Activated CD4-positive, alpha-beta memory T cell treated with anti-CD3 and anti-CD28 coated beads, Interleukin-2, amount 10 ng/mL, durations not matched to agents 7 days and 5 days (primary cell): ENCODE measurements around the gene IL10. TPM values are rescaled to one million over a fixed set of nuclear protein-coding genes. Genes with fewer than 3 reads are reported as not detected.
"Not testable (repeated sequence)": the region's sequence is repeated elsewhere in the genome, so short reads cannot be mapped to it uniquely, and the experiment has no call there.

Source experiments
- CTCF ChIA-PET: fragments of 350-600 bp; sonication (Branson Sonifier 250); formaldehyde crosslinking; loops from one replicate; lab custom pipeline; 2021; ENCODE audit warnings: antibody characterized with exemption, inconsistent platforms; lab: Charles Lee
- POLR2A ChIA-PET: fragments of 350-600 bp; sonication (Branson Sonifier 250); formaldehyde crosslinking; loops from one replicate; lab custom pipeline; 2021; ENCODE audit warnings: antibody characterized with exemption; lab: Charles Lee
- DNase-seq: peaks from one replicate; pipeline ENCODE4 v3.0.0-alpha.2; 2020
- H3K27ac Mint-ChIP-seq: one replicate; pipeline ENCODE4 v1.8.0; 2021; ENCODE audit warnings: mild to moderate bottlenecking, mixed read lengths
- H3K27me3 Mint-ChIP-seq: one replicate; pipeline ENCODE4 v1.8.0; 2021; ENCODE audit warnings: mixed read lengths
- H3K36me3 Mint-ChIP-seq: one replicate; pipeline ENCODE4 v1.8.0; 2021; ENCODE audit warnings: low read depth, mixed read lengths
- H3K4me1 Mint-ChIP-seq: one replicate; pipeline ENCODE4 v1.8.0; 2021; ENCODE audit warnings: mixed read lengths
- H3K4me3 Mint-ChIP-seq: one replicate; pipeline ENCODE4 v1.8.0; 2021; ENCODE audit warnings: mild to moderate bottlenecking, mixed read lengths
- H3K9me3 Mint-ChIP-seq: one replicate; pipeline ENCODE4 v1.8.0; 2021; ENCODE audit warnings: mixed read lengths
- total RNA-seq, 2 experiments: library from RNA; stranded (reverse); gene quantifications; one replicate each; pipeline ENCODE4 v1.2.3, GENCODE V29; 2021

IL10 gene
- total RNA-seq, 2 experiments from 2014 or later = 0.73 to 1.9 TPM

DNA sequence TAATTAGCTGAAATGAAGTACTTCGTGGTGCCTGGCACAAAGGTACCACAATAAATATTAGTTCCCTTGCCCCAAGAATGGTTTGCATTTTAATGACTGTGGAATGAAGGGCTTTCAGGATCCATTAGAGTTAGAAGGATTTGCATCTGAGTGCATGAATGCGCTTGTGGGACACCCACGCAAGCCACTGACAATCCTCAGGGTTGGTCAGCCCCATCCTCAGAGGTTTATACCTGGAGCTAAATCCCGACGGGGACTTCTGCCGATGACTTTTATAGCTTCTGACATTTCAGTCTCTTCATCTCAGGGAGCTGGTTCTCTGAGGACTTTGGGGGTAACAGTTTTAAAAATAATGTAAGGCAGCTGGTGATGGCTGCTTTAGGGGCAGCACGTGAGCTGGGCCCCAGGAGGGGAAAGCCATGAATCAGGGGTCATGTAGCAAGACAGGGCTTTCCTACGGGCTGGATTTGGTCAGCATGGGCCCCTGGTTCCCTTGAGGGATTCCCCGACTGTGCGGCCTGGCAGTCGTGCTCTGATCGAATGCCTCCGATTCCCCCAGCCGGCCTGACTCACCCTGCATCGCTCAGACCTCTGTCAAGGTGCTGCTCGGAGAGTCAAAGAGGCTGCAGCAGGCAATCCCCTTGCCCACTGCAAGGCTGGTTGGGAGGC lies 20.8 kb upstream of the IL10 start:
- Mint-ChIP-seq H3K27ac (no peak overlapping the region), H3K4me3 (no peak overlapping the region), H3K36me3 (peaks cover 3% of the 10 kb centered on the region), H3K4me1 (peaks cover 52% of the 10 kb centered on the region), H3K9me3 (peaks cover 2% of the 10 kb centered on the region), H3K27me3 (peaks cover 37% of the 10 kb centered on the region)
- CTCF ChIA-PET = interaction anchor here (1.0 to 1.3 kb wide), 2 partner anchors 10 to 14 kb away, joined by 3 read pairs; no protein-coding TSS in a partner anchor
- POLR2A ChIA-PET = interaction anchor here (0.9 kb wide), 2 partner anchors 10 to 48 kb away, joined by 3 read pairs; no protein-coding TSS in a partner anchor
- no peak for DNase-seq

DNA sequence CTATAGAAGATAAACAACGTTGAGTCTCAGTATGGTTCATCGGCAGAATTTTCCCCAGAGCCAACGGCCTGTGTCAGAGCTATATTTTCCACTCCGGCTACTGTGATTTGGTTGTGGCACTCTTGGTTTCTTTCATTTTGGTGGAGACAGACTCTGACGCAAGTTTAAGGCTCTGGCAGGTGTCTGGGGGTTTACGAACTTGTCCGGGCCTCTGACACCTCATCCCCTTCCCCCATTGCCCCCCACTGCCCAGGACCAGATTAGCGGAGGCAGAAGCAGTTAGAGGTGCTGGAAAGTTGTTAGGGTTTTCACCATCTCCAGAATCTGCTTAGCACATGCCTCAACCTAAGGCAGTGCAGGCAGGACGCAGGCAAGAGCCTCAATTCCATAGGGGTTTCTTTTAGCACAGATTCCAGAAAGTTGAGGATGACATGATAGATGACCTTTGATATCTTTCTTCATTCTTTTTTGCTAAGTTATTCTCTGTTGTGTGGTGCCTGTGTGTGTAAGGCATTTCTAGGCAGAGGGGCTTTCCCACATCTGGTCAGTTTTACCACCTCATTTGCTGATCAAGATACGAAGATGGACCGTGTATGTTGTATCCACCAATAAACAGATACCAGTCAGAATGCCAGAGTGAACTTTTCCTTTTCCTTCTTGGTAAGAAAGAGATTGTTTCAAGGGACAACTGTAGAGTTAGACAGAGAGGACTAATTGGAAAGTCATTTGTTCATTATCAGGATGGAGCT lies 18.4 kb upstream of the IL10 start:
- CTCF ChIA-PET = interaction anchor here (0.6 to 1.0 kb wide), 2 partner anchors 23 to 128 kb away, joined by 3 read pairs; no protein-coding TSS in a partner anchor
- Mint-ChIP-seq H3K36me3 (peaks cover 11% of the 10 kb centered on the region), H3K9me3 (peaks cover 2% of the 10 kb centered on the region), H3K27ac (no peak overlapping the region), H3K27me3 (peaks cover 45% of the 10 kb centered on the region), H3K4me3 (no peak overlapping the region), H3K4me1 (peaks cover 69% of the 10 kb centered on the region)
- DNase-seq = no peak
- POLR2A ChIA-PET = interaction anchor here (1.5 to 2.7 kb wide), 3 partner anchors 12 to 51 kb away, joined by 3 to 10 read pairs (median 4); partner anchors contain the start of gene IL10

DNA sequence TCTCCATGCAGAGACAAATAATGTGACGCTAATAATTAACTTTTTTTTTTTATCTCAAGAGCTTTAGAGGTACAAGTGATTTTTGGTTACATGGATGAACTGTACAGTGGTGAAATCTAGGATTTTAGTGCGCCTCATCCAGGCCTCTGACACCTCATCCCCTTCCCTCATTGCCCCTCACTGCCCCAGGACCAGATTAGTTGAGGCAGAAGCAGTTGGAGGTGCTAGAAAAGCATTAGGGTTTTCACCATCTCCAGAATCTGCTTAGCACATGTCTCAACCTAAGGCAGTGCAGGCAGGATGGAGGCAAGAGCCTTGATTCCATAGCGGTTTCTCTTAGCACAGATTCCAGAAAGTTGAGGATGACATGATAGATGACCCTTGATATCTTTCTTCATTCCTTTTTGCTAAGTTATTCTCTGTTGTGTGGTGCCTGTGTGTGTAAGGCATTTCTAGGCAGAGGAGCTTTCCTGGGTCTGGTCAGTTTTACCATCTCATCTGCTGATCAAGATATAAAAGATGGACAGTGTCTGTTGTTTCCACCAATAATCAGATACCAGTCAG lies 16.3 kb upstream of the IL10 start:
- H3K27ac Mint-ChIP-seq = no peak overlapping the region
- no peak for DNase-seq
- peaks cover 73% of the 10 kb centered on the region for H3K4me1 Mint-ChIP-seq
- CTCF ChIA-PET = interaction anchor here (1.0 to 3.5 kb wide), 5 partner anchors 10 to 194 kb away, joined by 3 to 20 read pairs (median 4); partner anchors contain the start of gene EIF2D
- H3K4me3 Mint-ChIP-seq = no peak overlapping the region
- H3K27me3 Mint-ChIP-seq = peaks cover 37% of the 10 kb centered on the region
- H3K36me3 Mint-ChIP-seq = peaks cover 13% of the 10 kb centered on the region
- POLR2A ChIA-PET = interaction anchor here (6.9 kb wide), 1 partner anchor 20 kb away, joined by 114 read pairs; the partner anchor contains the start of genes IL10 and IL19
- H3K9me3 Mint-ChIP-seq = no peaks in the 10 kb centered on the region

DNA sequence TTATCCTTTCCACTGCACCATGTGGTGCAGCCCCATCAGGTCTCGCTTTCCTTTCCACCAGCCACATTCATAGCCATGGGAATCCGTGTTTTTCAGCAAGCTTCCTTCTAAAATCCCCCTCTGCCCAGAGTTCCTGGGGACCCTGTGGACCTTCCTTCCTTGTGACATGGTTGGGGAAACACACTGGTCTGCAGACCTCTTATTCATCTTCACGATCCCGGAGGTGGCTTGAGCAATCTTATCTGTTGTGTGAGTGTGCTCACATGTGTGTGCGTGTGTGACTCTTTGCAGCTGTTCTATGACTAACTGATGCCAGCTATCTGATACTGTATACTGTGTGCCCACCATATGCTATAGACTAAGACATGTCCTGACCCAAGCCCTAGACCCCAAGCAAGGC lies 15.6 kb upstream of the IL10 start:
- DNase-seq = no peak
- no peak overlapping the region for H3K4me3 Mint-ChIP-seq
- H3K27ac Mint-ChIP-seq = no peak overlapping the region
- CTCF ChIA-PET = interaction anchor here (1.0 to 5.7 kb wide), 6 partner anchors 11 to 194 kb away, joined by 3 to 42 read pairs (median 8); partner anchors contain the start of genes EIF2D, IL10 and IL19
- POLR2A ChIA-PET = interaction anchor here (0.9 to 6.9 kb wide), 4 partner anchors 15 to 216 kb away, joined by 3 to 114 read pairs (median 18); partner anchors contain the start of genes IL10 and IL19
- peaks cover 13% of the 10 kb centered on the region for H3K36me3 Mint-ChIP-seq
- H3K4me1 Mint-ChIP-seq = peaks cover 78% of the 10 kb centered on the region
- H3K27me3 Mint-ChIP-seq = peaks cover 37% of the 10 kb centered on the region
- no peaks in the 10 kb centered on the region for H3K9me3 Mint-ChIP-seq

DNA sequence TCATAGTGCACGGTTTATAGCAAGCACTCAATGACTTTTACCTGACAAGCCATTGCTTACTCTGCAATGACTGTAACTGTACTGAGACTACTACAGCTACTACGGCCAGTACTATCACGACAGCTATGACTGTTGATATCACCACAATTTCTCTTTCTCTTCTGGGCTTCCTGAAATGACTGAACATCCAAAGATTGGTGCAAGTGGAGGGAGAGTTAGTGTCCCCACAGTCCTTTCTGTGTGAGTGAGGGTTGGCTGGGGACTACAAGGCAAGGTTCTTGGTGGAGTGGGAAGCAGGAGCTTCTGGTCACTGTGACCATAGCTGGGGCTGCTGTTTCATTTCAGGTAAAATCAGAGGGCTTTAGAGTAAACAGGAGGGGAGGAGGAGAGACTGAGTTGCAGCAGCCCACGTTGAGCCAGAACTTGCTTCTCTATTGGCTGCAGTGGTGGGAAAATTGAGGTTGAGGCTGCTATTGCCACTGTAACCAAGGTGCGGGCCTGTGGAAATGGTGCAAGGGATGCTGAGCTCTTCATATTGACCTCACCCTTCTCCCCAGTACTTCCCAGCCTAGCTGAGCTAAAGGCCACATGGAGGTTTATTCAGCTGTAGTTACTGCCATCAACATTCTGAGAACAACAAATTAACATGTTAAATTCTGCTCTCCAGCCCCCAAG lies 14.1 kb upstream of the IL10 start:
- Mint-ChIP-seq H3K4me1 (peaks cover 78% of the 10 kb centered on the region), H3K27me3 (peaks cover 34% of the 10 kb centered on the region), H3K9me3 (no peaks in the 10 kb centered on the region), H3K36me3 (peaks cover 13% of the 10 kb centered on the region), H3K27ac (peak overlapping the region; percentile 9), H3K4me3 (no peak overlapping the region)
- POLR2A ChIA-PET = interaction anchor here (0.5 to 6.9 kb wide), 9 partner anchors 12 to 1011 kb away, joined by 3 to 114 read pairs (median 4); partner anchors contain the start of genes IL10 and IL19
- DNase-seq = no peak
- CTCF ChIA-PET = interaction anchor here (1.0 to 5.7 kb wide), 10 partner anchors 9 to 126 kb away, joined by 3 to 42 read pairs (median 6); partner anchors contain the start of genes IL10 and IL19

DNA sequence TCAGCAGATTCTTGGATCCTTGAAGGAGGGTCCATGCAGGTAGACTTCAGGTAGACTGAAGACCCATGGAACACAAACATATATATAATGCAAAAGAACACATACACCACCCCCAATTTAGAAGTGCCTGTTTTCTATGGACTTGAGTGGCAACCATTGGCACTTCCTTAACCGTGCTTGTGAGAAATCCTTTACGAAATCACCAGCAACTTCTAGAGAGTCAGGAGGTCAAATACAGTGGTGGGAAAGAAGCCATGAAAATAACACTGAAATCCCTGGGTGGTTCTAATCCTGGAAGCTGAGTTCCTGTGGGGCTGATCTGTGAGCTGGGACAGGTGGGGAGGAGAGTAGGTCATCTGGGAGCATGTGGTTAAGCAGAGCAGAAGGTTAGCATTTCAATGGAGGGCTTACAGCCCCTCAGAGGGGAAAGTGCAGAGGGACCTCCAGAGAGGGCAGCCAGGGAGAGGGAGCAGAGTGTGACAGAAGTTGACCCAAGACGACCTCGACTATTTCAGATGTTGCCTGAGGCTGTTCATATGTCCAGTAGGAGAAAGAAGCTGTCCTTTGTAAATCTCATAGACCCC lies 13.0 kb upstream of the IL10 start:
- peak overlapping the region; percentile 90 for H3K27ac Mint-ChIP-seq
- no peaks in the 10 kb centered on the region for H3K9me3 Mint-ChIP-seq
- H3K27me3 Mint-ChIP-seq = peaks cover 28% of the 10 kb centered on the region
- no peak for DNase-seq
- H3K4me1 Mint-ChIP-seq = peaks cover 68% of the 10 kb centered on the region
- H3K36me3 Mint-ChIP-seq = peaks cover 13% of the 10 kb centered on the region
- CTCF ChIA-PET = interaction anchor here (1.0 to 5.7 kb wide), 7 partner anchors 10 to 51 kb away, joined by 3 to 42 read pairs (median 6); partner anchors contain the start of genes IL10 and IL19
- H3K4me3 Mint-ChIP-seq = no peak overlapping the region
- POLR2A ChIA-PET = interaction anchor here (0.7 to 6.9 kb wide), 7 partner anchors 16 to 50 kb away, joined by 3 to 114 read pairs (median 4); partner anchors contain the start of genes IL10 and IL19

DNA sequence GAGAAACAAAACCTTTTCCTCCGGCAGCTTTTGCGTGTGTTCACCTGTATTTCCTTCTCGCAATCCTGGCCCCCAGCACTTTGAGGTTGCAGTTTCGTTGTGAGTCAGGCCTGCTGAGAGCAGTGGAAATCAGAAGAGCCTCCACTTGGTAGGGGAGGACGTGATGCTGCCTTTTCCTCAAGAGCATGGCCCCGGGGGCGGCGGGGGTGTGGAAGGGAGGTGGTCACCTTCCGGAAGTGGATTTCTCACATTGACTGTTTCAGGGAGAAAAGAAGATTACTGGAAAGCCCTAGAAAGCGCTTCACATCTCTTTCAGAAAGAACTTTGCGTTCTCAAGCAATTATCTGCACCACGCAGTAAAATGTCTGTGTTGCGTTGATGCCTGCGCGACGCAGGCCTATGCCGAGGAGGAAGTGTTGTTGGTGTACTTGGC lies 12.2 kb upstream of the IL10 start:
- Mint-ChIP-seq H3K4me1 (peaks cover 64% of the 10 kb centered on the region), H3K27ac (peak overlapping the region; percentile 90), H3K4me3 (peak overlapping the region; percentile 53), H3K9me3 (no peaks in the 10 kb centered on the region), H3K36me3 (peaks cover 13% of the 10 kb centered on the region), H3K27me3 (peaks cover 22% of the 10 kb centered on the region)
- peak; percentile 94 for DNase-seq
- ChIA-PET POLR2A (interaction anchor here (0.7 to 6.9 kb wide), 8 partner anchors 10 to 128 kb away, joined by 3 to 114 read pairs (median 6); partner anchors contain the start of genes IL10 and IL19), CTCF (interaction anchor here (0.7 to 5.7 kb wide), 6 partner anchors 10 to 128 kb away, joined by 3 to 42 read pairs (median 4); partner anchors contain the start of genes IL10 and IL19)

DNA sequence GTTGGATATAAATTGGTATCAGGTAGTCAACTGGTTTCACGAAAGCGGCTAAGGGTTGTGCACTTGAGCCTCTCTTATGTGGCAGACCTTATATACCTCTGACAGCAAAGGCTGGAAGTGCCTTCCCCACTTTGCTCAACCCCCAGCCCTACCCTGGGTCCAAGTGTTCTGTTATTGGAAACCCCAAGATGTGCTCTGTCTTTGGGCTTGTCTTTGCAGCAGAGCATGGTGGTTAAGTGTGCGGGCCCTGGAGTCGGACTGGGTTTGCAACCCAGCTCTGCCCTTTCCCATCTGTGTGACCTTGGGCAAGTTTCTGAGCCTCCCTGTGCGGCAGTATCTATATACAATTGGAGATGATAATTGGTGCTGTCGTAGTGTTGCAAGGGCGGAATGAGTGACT lies 11.2 kb upstream of the IL10 start:
- H3K36me3 Mint-ChIP-seq = peaks cover 13% of the 10 kb centered on the region
- ChIA-PET CTCF (interaction anchor here (1.0 to 5.7 kb wide), 4 partner anchors 13 to 129 kb away, joined by 3 to 42 read pairs (median 8); partner anchors contain the start of genes IL10 and IL19), POLR2A (interaction anchor here (1.0 to 6.9 kb wide), 4 partner anchors 9 to 22 kb away, joined by 8 to 114 read pairs (median 22); partner anchors contain the start of genes IL10 and IL19)
- peak overlapping the region; percentile 90 for H3K27ac Mint-ChIP-seq
- DNase-seq = no peak
- no peak overlapping the region for H3K4me3 Mint-ChIP-seq
- H3K4me1 Mint-ChIP-seq = peaks cover 64% of the 10 kb centered on the region
- H3K9me3 Mint-ChIP-seq = no peaks in the 10 kb centered on the region
- peaks cover 18% of the 10 kb centered on the region for H3K27me3 Mint-ChIP-seq

DNA sequence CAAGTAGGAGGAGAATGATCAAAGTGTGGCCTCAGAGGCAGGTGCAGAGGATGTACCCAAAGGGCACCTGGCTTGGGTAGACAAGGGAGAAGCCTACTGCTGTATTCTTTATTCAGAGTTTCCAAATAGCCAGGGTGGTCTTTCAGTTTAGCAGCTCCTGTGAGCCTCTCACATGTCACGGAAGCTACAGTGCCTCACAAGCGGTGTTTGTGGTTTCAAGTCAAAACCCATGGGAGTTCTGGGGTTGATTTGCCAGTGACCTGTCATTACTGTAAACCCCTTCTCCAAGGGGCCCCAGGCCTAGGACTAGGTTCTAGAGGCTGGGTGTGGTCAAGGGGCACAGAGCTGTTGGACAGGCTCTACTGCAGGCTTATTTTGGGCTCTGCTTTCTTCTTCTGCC lies 10.2 kb upstream of the IL10 start:
- DNase-seq = no peak
- POLR2A ChIA-PET = interaction anchor here (0.6 to 6.9 kb wide), 4 partner anchors 8 to 25 kb away, joined by 3 to 114 read pairs (median 8); partner anchors contain the start of genes IL10 and IL19
- no peak overlapping the region for H3K4me3 Mint-ChIP-seq
- no peak overlapping the region for H3K27ac Mint-ChIP-seq
- H3K4me1 Mint-ChIP-seq = peaks cover 56% of the 10 kb centered on the region
- peaks cover 13% of the 10 kb centered on the region for H3K36me3 Mint-ChIP-seq
- no peaks in the 10 kb centered on the region for H3K9me3 Mint-ChIP-seq
- H3K27me3 Mint-ChIP-seq = peaks cover 12% of the 10 kb centered on the region
- CTCF ChIA-PET = interaction anchor here (0.9 to 5.7 kb wide), 3 partner anchors 12 to 48 kb away, joined by 4 to 42 read pairs (median 12); partner anchors contain the start of genes IL10 and IL19

DNA sequence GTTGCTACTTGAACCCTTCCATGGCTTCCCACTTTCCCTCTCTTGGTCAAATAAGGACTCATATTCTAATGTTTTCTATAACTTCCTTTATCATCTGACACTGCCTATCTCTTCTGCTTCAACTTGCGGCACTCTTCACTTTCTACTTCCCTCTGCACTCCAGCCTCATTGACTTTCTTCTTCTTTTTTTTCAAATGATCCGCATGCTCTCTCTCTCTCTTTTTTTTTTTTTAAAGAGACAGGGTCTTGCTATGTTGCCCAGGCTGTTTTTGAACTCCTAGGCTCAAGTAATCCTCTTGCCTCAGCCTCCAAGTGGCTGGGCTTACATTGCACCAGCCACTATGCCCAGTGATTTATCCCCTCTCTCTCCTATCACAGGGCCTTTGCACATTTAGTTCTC lies 7.3 kb upstream of the IL10 start:
- Mint-ChIP-seq H3K4me1 (peaks cover 32% of the 10 kb centered on the region), H3K27me3 (peaks cover 11% of the 10 kb centered on the region)
- POLR2A ChIA-PET = interaction anchor here (1.0 kb wide), 1 partner anchor 8 kb away, joined by 3 read pairs; no protein-coding TSS in a partner anchor

DNA sequence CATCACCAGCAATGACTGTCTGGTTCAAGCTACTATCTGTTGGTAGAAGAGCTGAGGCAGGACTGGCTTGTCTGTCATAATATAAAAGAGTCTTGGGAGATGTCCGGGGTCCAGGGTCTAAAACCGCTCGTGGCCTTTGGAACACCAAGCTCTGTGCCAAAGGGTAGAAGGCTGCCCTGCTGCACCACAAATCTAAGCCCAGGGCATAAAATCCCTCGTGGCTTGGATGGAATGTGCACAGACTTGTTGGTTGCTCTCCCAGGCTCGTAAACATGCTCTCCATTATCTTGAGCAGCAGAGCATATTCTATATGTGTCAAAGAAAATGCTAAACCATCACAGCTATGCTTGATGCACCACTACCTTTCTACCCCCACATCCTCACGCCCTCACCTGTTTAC lies 6.6 kb upstream of the IL10 start:
- not testable (repeated sequence) for DNase-seq, H3K4me3 Mint-ChIP-seq, H3K36me3 Mint-ChIP-seq, H3K27ac Mint-ChIP-seq, H3K9me3 Mint-ChIP-seq
- H3K27me3 Mint-ChIP-seq = peaks cover 16% of the 10 kb centered on the region
- ChIA-PET CTCF (interaction anchor here (0.6 kb wide), 1 partner anchor 1018 kb away, joined by 3 read pairs; no protein-coding TSS in a partner anchor), POLR2A (interaction anchor here (1.9 to 2.1 kb wide), 2 partner anchors 13 to 24 kb away, joined by 6 to 7 read pairs; no protein-coding TSS in a partner anchor)
- H3K4me1 Mint-ChIP-seq = peaks cover 31% of the 10 kb centered on the region

More for the DNA sequence above, 7.3 kb upstream of the IL10 start:
- CTCF ChIA-PET = no interaction called here
- Mint-ChIP-seq H3K36me3 (no peaks in the 10 kb centered on the region), H3K4me3 (no peak overlapping the region), H3K27ac (no peak overlapping the region), H3K9me3 (no peaks in the 10 kb centered on the region)
- no peak for DNase-seq
